GM18507 (cell line): ENCODE results near the gene PDE1C.

Source experiments
- DNase-seq: peaks from one replicate; pipeline ENCODE4 v3.0.0; 2011; ENCODE audit warnings: low read depth; ENCODE audit not compliant: insufficient read length; ENCODE audit errors: extremely low spot score
- FAIRE-seq: peaks from 2 replicates; lab custom pipeline; 2011; peaks lifted over from hg19 to GRCh38; lab: Jason Lieb, UNC

The PDE1C gene

DNA sequence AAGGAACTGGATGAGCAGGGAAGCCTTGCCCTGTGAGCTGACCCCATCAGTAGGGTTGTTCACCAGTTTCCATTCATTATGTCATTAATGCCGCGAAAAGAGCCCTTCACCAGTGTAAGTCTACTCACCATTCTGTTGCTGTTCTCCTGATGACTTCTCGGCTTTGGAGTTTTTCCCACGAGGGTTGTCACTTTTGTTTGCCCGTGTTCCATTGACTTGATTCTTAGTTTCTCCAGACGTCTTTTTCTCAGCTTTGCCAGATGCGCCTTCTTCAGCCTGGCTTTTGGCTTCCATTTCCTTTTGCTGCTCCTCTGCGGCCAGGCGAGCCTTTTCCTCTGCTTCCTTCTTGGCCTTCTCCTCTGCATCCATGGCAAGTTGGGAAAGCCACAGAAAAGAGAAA is 254.4 kb downstream of the PDE1C start:
- DNase-seq (no peak), FAIRE-seq (no peak)

DNA sequence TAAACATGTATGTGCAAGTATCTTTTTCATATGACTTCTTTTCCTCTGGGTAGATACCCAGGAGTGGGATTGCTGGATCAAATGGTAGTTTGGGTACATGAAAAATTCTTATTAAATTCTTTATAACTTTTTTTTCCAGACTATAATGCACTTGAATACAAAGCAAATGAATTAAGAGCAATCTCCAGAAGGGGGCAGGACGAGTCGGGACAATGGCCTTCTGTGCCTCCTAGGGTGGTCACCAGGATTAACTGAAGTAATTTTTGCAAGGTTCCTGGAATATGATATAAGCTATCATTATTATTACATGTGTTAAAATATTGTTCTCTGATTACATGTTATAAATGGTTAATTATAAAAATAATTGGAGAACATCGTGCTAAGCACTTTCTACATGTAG is 256.0 kb downstream of the PDE1C start:
- DNase-seq (no peak), FAIRE-seq (no peak)

- FAIRE-seq, result peak; percentile 46
- no peak for DNase-seq
Measured at GRCh38 chr7:31811650-31812461, 258.4 kb downstream of the PDE1C start.

- DNase-seq (no peak), FAIRE-seq (peak; percentile 21)
Measured at GRCh38 chr7:31805209-31805818, 264.9 kb downstream of the PDE1C start.

DNA sequence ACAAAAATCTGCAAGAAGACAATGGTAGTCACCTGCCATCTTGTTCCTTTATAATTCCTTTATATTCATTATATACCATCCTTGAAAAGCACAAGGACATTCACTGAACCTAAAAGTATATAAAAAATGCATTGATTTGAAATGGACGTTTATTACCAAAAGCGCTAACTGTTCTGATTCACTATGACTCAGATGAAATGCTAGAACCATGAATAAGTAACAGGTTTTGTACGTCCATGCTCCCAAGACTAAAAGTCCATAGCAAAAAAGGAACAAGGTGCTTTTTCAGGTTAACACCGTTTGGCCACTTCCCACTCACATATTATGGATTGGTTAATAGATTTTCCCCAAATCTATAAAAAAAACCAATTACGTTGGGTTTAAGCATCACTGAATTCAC is 273.8 kb downstream of the PDE1C start:
- FAIRE-seq, result no peak
- DNase-seq, result no peak

DNA sequence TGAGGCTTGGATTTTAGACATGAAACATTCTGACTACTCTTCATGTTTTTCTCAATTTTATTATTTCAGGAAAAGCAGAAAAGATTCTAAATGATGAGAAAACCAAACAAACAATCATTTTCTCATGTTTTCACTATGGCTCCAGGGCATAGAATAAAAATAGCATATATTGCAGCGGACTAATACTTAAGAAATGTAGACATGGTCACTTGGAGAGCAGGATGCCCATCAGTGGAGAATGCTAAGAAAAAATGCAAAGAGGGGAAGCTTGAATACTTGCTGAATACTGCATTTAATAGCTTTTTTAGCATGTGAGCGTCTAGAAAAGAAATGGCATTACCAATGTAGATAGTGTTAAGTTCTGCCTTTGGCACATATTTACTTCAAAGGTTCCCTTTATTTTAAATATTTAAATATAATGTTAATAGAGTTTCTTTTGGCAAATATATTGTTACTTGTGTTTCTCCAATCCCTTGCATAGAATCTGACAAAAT is 275.3 kb downstream of the PDE1C start:
- DNase-seq, result no peak
- FAIRE-seq, result no peak

DNA sequence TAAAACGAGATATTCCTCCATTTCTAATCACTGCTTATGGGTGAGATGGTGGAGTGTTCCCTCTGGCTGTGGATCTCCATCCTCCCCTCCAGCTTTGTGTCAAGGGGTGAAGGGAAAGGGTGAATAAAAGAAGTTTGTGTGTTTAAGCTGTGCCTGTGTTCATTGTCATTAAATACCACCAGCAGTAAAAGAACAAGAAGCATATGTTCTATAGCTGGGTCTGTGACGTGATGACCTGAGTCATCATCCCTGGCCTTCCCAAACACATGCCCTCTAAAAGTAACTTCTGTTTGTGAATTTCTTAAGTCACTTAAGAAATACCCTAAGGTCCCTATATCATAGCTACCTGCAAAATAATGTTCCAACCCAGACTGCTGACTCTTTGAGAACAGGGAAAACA is 278.3 kb downstream of the PDE1C start:
- DNase-seq (no peak), FAIRE-seq (no peak)

- FAIRE-seq (no peak), DNase-seq (no peak)
Measured at GRCh38 chr7:31788883-31789680, 281.1 kb downstream of the PDE1C start.

DNA sequence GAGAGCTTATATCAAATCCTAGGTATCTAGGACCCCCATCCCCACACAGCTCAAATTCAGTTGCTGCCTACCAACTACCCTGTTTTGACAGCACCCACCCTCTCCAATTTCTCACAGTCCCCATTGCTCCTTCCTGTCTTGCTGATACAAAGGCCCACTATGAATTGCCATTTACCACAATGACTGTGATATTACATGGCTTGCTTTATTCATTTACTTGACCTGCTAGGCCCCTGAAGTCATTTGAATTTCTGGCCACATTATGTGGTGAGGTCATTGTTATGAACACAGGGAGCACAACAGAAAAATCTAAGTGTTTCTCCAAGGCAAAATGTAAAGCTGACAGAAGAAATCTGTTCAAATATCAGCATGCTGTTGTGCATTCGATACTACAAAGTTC is 281.8 kb downstream of the PDE1C start:
- DNase-seq (no peak), FAIRE-seq (no peak)

- no peak for DNase-seq
- FAIRE-seq, result no peak
Measured at GRCh38 chr7:31786326-31786725, 283.9 kb downstream of the PDE1C start.

DNA sequence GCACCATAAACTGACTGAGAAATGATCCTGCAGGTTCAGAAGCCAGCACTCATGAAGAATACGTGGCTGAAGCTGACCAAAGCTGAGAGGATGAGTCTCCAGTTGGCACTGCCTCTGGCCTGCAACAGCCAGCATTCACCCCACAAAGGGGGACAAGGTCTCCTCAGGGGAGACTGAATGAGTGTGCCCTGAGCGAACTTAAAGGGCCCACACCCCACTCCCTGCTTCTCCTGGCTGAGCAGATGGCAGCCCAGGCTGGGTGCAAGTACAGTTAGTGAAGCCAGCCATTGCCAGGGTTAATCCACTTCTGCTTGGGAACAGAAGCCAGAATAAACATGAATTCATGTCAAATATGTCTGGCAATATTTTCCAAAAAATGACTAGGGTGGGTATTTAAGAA is 285.1 kb downstream of the PDE1C start:
- FAIRE-seq, result no peak
- no peak for DNase-seq

DNA sequence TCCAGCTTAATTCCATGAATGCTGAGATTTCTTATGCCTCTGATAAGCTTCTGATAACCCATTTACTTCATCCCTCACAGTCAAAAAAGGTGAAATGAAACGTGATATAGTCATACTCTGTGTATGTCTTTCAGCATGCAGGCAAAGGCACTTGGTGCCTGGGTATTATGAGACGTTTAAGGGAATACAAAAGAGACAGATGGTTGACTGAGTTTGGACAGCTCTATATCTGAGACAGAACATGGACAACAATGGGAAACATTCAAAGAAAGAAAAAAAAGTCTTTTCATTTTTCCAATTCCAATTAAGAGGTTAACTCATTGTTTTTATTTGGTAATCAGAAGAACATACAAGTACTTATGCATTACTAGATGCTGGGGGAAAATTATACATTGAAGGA is 287.0 kb downstream of the PDE1C start:
- no peak for DNase-seq
- no peak for FAIRE-seq

GRCh38 chr7:31782411-31782991 is 287.7 kb downstream of the PDE1C start:
- FAIRE-seq (peak; percentile 86), DNase-seq (peak; percentile 4)

GRCh38 chr7:31778296-31778695 is 291.9 kb downstream of the PDE1C start:
- DNase-seq (no peak), FAIRE-seq (no peak)

DNA sequence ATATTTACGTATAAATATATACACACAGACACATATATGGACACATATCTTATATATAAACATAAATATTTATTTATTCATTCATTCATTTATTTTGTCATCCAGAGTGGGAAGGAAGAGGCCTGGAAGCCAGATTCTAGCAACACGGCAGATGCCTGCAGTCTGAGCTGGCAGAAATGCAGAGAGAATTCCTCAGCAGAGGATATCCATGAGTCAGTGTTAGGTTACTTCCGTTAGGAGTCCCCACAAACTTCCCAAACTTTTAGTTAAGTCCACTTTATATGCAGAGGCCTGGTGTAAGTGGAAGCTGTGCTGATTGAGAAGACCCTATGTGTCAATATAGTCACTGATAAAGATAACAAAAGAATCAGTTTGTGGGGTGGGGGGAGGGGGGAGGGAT is 293.6 kb downstream of the PDE1C start:
- no peak for FAIRE-seq
- DNase-seq, result no peak

- FAIRE-seq, result no peak
- DNase-seq, result no peak
Measured at GRCh38 chr7:31775556-31775955, 294.7 kb downstream of the PDE1C start.

DNA sequence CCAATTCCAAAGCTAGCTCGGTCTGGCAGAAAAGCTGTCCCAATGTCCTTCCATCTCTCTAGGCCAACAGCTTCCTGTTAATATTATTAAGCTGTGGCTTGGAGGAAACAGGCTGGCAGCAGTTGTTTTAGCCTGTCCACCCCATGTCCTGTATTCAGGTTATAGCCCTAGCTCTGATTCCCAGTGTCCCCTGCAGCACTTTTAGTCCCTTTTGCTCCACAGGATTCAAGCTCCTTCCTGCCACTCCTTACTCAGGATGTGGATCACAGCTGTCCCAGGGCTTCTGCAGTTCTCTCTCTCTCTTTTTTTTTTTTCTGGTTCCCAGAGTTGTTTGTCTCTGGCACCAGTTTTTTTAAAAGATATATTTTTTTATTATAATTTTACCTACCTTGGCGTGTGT is 298.0 kb downstream of the PDE1C start:
- FAIRE-seq (no peak), DNase-seq (no peak)

DNA sequence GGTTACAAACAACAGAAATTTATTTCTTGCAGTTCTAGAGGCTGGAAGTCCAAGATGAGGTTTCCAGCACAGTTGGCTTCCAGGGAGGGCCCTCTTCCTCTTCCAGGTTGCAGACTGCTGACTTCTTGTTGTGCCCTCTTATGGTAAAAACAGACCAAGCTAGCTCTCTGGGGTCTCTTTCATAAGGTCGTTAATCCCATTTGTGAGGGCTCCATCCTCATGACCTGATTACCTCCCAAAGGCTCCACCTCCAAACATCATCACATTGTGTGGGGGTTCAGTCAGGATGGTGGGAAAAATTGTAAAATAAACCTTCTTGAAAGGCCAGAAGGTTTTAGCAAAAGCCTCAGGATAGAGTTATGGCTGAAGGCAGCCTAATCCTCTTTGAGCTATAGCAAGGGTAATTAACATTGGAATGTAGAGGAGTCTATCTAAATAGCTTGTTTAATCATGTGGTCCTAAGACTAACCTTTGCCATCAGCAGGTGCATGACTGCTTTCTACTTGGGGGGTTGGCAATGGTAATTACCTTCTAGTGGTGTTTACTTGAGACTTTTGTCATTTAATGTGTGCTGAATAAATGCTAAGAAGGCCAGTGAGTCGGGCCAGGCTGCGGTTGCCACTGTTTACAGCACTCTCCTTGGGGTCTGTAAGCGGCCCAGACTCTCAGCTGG is 302.4 kb downstream of the PDE1C start:
- DNase-seq, result no peak
- FAIRE-seq, result no peak

DNA sequence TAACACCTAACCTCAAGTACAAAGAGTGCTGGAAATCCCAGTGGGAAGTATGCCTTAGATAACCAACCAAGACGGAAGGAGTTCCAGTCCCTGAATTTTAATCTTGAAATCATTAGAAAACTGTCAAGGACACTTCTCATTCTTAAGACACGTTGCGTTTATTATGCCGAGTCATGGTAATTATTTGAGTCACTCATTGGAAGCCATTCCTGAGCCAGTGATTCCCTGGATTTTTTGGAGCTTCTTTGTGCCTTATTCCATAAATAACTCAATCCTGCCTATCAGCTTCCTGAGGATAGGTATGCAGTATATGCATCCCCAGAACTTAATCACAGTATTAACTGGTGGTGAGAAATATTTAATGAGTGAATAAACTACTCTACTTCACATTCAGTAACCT is 305.7 kb downstream of the PDE1C start:
- no peak for FAIRE-seq
- no peak for DNase-seq

DNA sequence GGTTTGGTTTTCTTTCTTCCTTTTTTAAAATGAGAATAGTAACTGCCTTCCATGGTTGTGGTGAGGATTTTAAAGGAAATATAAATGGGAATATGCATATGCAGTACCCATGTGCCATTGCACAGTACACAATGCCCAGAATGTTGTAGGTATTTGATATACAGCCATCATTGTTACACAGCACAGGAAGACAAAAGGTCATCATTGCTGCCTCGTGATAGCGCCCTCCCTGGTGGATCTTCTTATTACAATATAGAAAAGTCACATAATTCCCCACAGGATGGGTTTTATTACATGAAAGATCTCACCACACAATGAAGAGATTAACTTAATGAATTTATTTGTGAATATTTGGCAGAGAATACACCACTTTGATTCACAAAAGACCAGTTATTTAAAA is 306.7 kb downstream of the PDE1C start:
- DNase-seq, result no peak
- no peak for FAIRE-seq
